Caki2 (cell line): ENCODE data around the gene NAP1L3. TPM values are rescaled to one million over a fixed set of nuclear protein-coding genes. Genes with fewer than 3 reads are reported as not detected.

Source experiments
- DNase-seq: peaks from one replicate; pipeline ENCODE4 v3.0.0-alpha.2; 2015; ENCODE audit warnings: low read depth
- in situ Hi-C: cut with HindIII; loops from 2 replicates; pipeline ENCODE4 v1.10.0; 2016; ENCODE audit warnings: low sequenced_read_pairs, low pct_unique_long_range_greater_than_20kb, mixed read lengths
- total RNA-seq: library from RNA; depleted of rRNA; stranded (reverse); fragments of >200 nt; shearing (Covaris generic); gene quantifications from 2 replicates; pipeline ENCODE4 v1.2.3, GENCODE V29; 2014; ENCODE audit warnings: low replicate concordance; rRNA removed

Gene NAP1L3, protein sequence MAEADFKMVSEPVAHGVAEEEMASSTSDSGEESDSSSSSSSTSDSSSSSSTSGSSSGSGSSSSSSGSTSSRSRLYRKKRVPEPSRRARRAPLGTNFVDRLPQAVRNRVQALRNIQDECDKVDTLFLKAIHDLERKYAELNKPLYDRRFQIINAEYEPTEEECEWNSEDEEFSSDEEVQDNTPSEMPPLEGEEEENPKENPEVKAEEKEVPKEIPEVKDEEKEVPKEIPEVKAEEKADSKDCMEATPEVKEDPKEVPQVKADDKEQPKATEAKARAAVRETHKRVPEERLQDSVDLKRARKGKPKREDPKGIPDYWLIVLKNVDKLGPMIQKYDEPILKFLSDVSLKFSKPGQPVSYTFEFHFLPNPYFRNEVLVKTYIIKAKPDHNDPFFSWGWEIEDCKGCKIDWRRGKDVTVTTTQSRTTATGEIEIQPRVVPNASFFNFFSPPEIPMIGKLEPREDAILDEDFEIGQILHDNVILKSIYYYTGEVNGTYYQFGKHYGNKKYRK
- 3.1 and 4.3 TPM in 2 replicates for total RNA-seq

DNA sequence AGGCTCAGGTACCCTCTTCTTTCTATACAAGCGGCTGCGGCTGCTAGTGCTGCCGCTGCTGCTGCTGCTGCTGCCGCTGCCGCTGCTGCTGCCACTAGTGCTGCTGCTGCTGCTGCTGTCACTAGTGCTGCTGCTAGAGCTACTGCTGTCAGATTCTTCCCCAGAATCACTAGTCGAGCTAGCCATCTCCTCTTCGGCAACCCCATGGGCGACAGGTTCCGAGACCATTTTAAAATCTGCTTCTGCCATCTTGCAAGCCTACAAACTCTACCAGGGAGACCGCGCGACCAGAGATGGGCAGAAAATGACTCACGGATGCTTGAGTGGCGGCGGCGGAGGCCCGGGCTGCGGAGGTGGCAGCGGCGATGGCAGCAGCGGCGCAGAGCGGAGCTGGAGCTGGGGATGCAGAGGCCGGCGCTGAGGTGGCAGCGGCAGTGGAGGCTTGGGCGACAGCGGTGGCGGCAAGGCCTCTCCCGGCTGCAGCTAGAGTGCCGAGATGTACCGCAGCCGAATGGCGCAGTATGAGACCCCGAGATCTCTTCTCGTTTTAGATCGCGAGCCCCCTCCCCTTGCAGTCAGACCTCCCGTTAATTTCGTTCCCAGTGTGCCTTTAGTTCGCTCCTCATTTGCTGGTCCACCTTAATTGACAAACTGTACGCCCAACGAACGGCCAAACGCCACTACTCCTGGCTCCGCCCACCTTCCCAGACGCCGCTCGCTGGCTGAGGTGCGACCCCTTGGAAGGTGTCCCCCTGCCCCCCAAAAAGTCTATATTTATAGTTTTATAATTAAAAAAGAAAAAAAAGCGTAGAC is at the start of gene NAP1L3:
TSS of gene NAP1L3 (minus strand) at position 523 of the 813 bp plus-strand sequence. CDS start at position 249, 274 bp downstream.
- in situ Hi-C loops = no loop called here
- DNase-seq = peak; percentile 70

DNA sequence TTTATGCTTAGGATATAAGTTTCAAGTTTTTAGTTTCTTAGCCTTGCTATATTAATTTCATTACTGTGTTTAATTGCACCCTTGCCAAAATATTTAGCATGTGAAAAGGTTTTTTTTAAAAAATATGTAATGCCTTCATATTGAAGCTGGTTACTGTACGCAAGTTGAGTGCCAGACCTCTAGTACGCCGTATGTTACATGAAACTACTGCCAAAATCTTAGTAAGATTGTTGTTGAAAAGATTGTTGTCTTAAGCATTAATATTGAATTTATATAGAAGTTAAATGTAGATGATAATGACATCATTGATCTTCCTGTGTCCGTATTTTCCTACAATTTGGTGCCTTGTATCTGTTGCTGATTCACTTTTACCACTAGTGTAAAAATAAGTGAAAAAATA is 37.7 kb upstream of the NAP1L3 start:
- DNase-seq = no peak
- in situ Hi-C loops = no loop called here

DNA sequence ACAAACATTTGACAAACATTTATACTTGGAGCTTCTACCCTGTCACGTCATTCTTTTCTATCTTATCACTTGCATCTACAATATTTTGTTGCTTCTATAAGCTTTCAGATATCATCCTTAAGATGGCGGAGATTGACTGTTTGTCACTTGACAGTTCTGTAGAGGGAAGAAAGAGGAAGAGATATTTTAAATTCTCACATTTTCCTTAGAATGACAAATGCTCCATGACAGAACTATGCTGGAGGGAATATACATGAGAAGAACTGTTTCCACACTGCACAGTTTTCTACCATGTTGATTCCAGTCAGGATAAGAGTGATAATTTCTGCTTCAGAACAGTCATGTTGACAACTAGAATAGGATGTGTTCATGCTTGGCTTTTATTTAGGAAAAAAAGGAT is 30.3 kb upstream of the NAP1L3 start:
- DNase-seq = no peak
- in situ Hi-C loops = no loop called here

DNA sequence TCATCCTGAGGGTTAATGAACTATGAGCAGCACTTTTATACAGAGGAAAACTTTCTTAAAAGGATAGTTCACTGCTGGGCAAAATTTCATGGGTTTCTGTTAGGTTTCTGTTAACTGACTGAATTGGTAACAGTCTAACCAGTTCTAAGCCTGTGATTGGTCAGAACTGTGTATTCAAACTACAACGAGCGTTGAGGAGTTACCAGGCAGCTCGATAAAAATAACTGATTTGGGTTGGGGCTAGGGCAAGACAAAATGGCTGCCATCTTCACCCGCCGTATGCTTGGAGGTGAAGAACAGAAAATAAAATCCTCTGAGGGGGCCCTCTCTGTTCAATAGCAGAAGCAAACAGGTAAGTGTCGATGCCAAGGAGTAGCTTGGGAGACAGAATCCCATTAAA is 22.6 kb upstream of the NAP1L3 start:
- DNase-seq = no peak
- in situ Hi-C loops = no loop called here

DNA sequence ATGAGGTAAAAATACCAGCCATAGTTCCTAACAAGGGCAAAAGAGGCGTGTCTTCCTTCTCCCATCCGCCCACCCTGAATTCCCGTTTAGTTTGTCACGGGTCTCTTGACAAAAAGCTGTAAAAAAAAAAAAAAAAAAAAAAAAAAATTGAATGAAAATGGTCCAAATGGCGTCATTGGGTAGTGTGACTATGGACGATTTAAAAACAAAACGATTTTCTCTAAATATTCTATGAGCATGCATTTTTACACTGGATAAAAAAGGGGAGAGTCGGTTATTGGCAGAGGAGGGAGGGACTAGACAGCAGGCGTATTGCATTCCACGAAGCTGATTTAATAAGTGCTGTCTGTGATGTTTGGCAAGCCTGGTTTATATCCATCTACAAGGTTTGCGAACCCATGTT is 492 bp upstream of the NAP1L3 start, which contains the start of gene FAM133A:
TSS of gene FAM133A (plus strand) at position 338 of the 403 bp plus-strand sequence. CDS start 35,214 bp downstream, outside the sequence.
- in situ Hi-C loops = no loop called here
- DNase-seq = peak; percentile 58

DNA sequence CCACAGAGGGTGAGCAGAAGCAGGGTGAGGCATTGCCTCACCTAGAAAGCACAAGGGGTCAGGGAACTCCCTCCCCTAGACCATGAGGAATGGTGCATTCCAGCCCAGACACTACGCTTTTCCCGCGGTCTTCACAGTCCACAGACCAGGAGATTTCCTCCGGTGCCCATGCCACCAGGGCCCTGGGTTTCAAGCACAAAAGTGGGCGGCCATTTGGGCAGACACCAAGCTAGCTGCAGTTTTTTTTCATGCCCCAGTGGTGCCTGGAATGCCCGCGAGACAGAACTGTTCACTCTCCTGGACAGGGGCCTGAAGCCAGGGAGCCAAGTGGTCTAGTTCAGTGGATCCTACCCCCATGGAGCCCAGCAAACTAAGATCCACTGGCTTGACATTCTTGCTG is 12.8 kb downstream of the NAP1L3 start:
- no peak for DNase-seq
- in situ Hi-C loops = no loop called here

DNA sequence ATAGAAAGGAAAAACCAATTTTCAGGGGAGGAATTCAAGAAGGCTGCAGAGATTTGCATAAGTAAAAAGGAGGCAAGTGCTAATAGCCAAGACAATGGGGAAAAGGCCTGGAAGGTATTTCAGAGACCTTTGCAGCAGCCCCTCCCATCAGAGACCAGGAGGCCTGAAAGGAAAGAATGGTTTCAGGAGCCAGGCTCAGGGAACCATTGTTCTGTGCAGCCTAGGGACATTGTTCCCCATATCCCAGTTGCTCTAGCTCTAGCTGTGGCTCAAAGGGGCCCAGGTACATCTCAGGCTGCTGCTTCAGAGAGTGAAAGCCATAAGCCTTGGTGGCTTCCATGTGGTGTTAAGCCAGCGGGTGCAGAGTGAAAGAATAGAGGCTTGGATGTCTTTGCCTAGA is 24.0 kb downstream of the NAP1L3 start:
- DNase-seq = no peak
- in situ Hi-C loops = no loop called here

DNA sequence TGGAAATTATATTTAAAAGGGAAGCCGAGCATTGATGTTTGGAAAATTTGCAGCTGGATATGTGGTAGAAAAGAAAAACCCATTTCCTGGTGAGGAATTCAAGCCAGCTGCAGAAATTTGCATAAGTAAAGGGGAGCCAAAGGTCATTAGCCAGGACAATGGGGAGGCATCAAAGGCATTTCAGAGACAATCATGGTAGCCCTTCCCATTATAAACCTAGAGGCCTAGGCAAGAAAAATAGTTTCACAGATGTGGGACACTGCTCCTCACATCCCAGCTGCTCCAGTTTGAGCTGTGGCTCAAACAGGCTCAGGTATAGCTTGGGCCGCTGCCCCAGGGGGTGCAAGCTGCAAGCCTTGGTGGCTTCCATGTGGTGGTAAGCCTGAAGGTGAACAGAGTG is 35.8 kb downstream of the NAP1L3 start:
- in situ Hi-C loops = no loop called here
- DNase-seq = no peak

Other genes starting within 250 kb of the NAP1L3 start
- not detected in 2 replicates for gene FAM133A, start 628 bp upstream of the NAP1L3 start, total RNA-seq